H9 (cell line): ENCODE measurements around the gene CTPS1. TPM values are rescaled to one million over a fixed set of nuclear protein-coding genes. Genes with fewer than 3 reads are reported as not detected.

Source experiments
- DNase-seq: peaks from one replicate; pipeline ENCODE4 v3.0.0-alpha.2; 2017
- H2AFZ ChIP-seq: one replicate; pipeline ENCODE4 v1.6.1; 2013; ENCODE audit warnings: mild to moderate bottlenecking, low read length, control low read depth, moderate library complexity
- H2AK5ac ChIP-seq: 2 replicates; pipeline ENCODE4 v1.6.1; 2013; ENCODE audit warnings: low read length, control low read depth, mixed read lengths; ENCODE audit not compliant: insufficient read length
- H2BK120ac ChIP-seq: one replicate; pipeline ENCODE4 v1.6.1; 2013; ENCODE audit warnings: low read depth, mild to moderate bottlenecking, low read length, control low read depth, inconsistent platforms; ENCODE audit not compliant: poor library complexity, severe bottlenecking
- H2BK12ac ChIP-seq: 2 replicates; pipeline ENCODE4 v1.6.1; 2013; ENCODE audit warnings: low read length, control low read depth, mixed read lengths, low read depth; ENCODE audit not compliant: insufficient read length
- H2BK15ac ChIP-seq: 2 replicates; pipeline ENCODE4 v1.6.1; 2013; ENCODE audit warnings: low read depth, low read length, control low read depth
- H2BK20ac ChIP-seq: one replicate; pipeline ENCODE4 v1.6.1; 2013; ENCODE audit warnings: low read depth, mild to moderate bottlenecking, low read length, control low read depth, inconsistent platforms; ENCODE audit not compliant: poor library complexity, severe bottlenecking
- H2BK5ac ChIP-seq: 2 replicates; pipeline ENCODE4 v1.6.1; 2013; ENCODE audit warnings: low read length, control low read depth, mixed read lengths; ENCODE audit not compliant: insufficient read length
- H3K14ac ChIP-seq: 2 replicates; pipeline ENCODE4 v1.6.1; 2013; ENCODE audit warnings: low read length, control low read depth; ENCODE audit not compliant: insufficient read depth
- H3K18ac ChIP-seq: 2 replicates; pipeline ENCODE4 v1.6.1; 2013; ENCODE audit warnings: low read depth, mild to moderate bottlenecking, mixed read lengths, low read length, control low read depth; ENCODE audit not compliant: insufficient read length
- H3K23ac ChIP-seq: 2 replicates; pipeline ENCODE4 v1.6.1; 2013; ENCODE audit warnings: low read length, control low read depth, mixed read lengths, low read depth; ENCODE audit not compliant: insufficient read length
- H3K23me2 ChIP-seq: 2 replicates; pipeline ENCODE4 v1.6.1; 2013; ENCODE audit warnings: low read depth, mild to moderate bottlenecking, mixed read lengths, low read length, control low read depth; ENCODE audit not compliant: insufficient read length, poor library complexity, severe bottlenecking
- H3K27ac ChIP-seq: 2 replicates; pipeline ENCODE4 v1.5.1; 2013; ENCODE audit warnings: low read length, control low read depth, mixed read lengths, low read depth; ENCODE audit not compliant: insufficient read length
- H3K27me3 ChIP-seq: 2 replicates; pipeline ENCODE4 v1.6.1; 2013; ENCODE audit warnings: low read length, control low read depth, inconsistent platforms; ENCODE audit not compliant: insufficient read depth
- H3K4ac ChIP-seq: 2 replicates; pipeline ENCODE4 v1.6.1; 2013; ENCODE audit warnings: low read depth, mild to moderate bottlenecking, control low read depth, inconsistent platforms, low read length, moderate library complexity
- H3K4me1 ChIP-seq: 2 replicates; pipeline ENCODE4 v1.6.1; 2013; ENCODE audit warnings: low read length, control low read depth, inconsistent platforms; ENCODE audit not compliant: insufficient read depth
- H3K4me2 ChIP-seq: 2 replicates; pipeline ENCODE4 v1.6.1; 2013; ENCODE audit warnings: low read length, control low read depth, mixed read lengths; ENCODE audit not compliant: insufficient read length, insufficient read depth
- H3K56ac ChIP-seq: 2 replicates; pipeline ENCODE4 v1.6.1; 2013; ENCODE audit warnings: low read depth, mild to moderate bottlenecking, mixed read lengths, low read length, control low read depth; ENCODE audit not compliant: insufficient read length
- H3K79me1 ChIP-seq: 2 replicates; pipeline ENCODE4 v1.6.1; 2013; ENCODE audit warnings: low read depth, mild to moderate bottlenecking, moderate library complexity, low read length, control low read depth, inconsistent platforms; ENCODE audit not compliant: insufficient read depth, poor library complexity, severe bottlenecking
- H3K79me2 ChIP-seq: 2 replicates; pipeline ENCODE4 v1.6.1; 2013; ENCODE audit warnings: low read length, control low read depth, inconsistent platforms; ENCODE audit not compliant: insufficient read depth
- H3K9ac ChIP-seq: 2 replicates; pipeline ENCODE4 v1.6.1; 2013; ENCODE audit warnings: low read length, control low read depth, mixed read lengths; ENCODE audit not compliant: insufficient read length; ENCODE audit errors: extremely low read depth
- H3K9me3 ChIP-seq: one replicate; pipeline ENCODE4 v1.6.1; 2013; ENCODE audit warnings: low read depth, low read length, inconsistent platforms; ENCODE audit not compliant: control insufficient read depth
- H3T11ph ChIP-seq: one replicate; pipeline ENCODE4 v1.6.1; 2013; ENCODE audit warnings: mild to moderate bottlenecking, low read length, control low read depth, inconsistent platforms
- H4K20me1 ChIP-seq: one replicate; pipeline ENCODE4 v1.6.1; 2013; ENCODE audit not compliant: control insufficient read depth, insufficient read length, insufficient read depth
- H4K5ac ChIP-seq: 2 replicates; pipeline ENCODE4 v1.6.1; 2013; ENCODE audit warnings: low read depth, mild to moderate bottlenecking, mixed read lengths, low read length, control low read depth; ENCODE audit not compliant: insufficient read length
- H4K8ac ChIP-seq: replicated peaks from 2 replicates; pipeline ENCODE4 v1.6.1; 2013; ENCODE audit warnings: low read length, control low read depth, mixed read lengths, low read depth; ENCODE audit not compliant: insufficient read length
- H4K91ac ChIP-seq: 2 replicates; pipeline ENCODE4 v1.6.1; 2013; ENCODE audit warnings: low read depth, mild to moderate bottlenecking, moderate library complexity, mixed read lengths, low read length, control low read depth; ENCODE audit not compliant: insufficient read length
- H3K27ac Mint-ChIP-seq, 3 experiments: 2 replicates in 2 of 3; 3 replicates in 1 of 3; pipeline ENCODE4 v1.8.0; 2020 to 2021; ENCODE audit warnings: mixed read lengths in 3 of 3, mild to moderate bottlenecking in 1 of 3, moderate library complexity in 1 of 3
- H3K27me3 Mint-ChIP-seq: 2 replicates; pipeline ENCODE4 v1.8.0; 2021; ENCODE audit warnings: low read depth, mild to moderate bottlenecking, moderate library complexity, mixed read lengths
- H3K36me3 Mint-ChIP-seq, 3 experiments: 2 replicates in 2 of 3; 3 replicates in 1 of 3; pipeline ENCODE4 v1.8.0; 2020 to 2021; ENCODE audit warnings: low read depth in 3 of 3, mixed read lengths in 3 of 3; ENCODE audit not compliant: insufficient read depth in 1 of 3
- H3K4me1 Mint-ChIP-seq, 2 experiments: 2 replicates each; pipeline ENCODE4 v1.8.0; 2020; ENCODE audit warnings: mixed read lengths in 2 of 2
- H3K4me3 Mint-ChIP-seq, 2 experiments: 2 replicates in 1 of 2; 3 replicates in 1 of 2; pipeline ENCODE4 v1.8.0; 2020 to 2021; ENCODE audit warnings: mild to moderate bottlenecking in 2 of 2, mixed read lengths in 2 of 2, moderate library complexity in 1 of 2
- H3K9me3 Mint-ChIP-seq, 2 experiments: 2 replicates in 1 of 2; 3 replicates in 1 of 2; pipeline ENCODE4 v1.8.0; 2020; ENCODE audit warnings: mild to moderate bottlenecking in 2 of 2, mixed read lengths in 2 of 2, moderate library complexity in 1 of 2
- CTCF ChIP-seq: fragments of 200-600 bp; sonication (generic); conservative IDR thresholded peaks from 3 replicates; pipeline ENCODE4 v1.8.0; 2021; ENCODE audit warnings: antibody characterized with exemption, mild to moderate bottlenecking
- WGBS: extraction: QIAGEN DNeasy Blood & Tissue Kit; methylation state at CpG from one replicate; pipeline ENCODE4 v1.1.7; 2013; ENCODE audit warnings: missing lambda C conversion rate, low lambda C conversion rate, mixed read lengths; ENCODE audit not compliant: insufficient read length; ENCODE audit errors: extremely low coverage; 5-methylcytosine and 5-hydroxymethylcytosine counted together
- total RNA-seq: library from RNA; stranded (reverse); gene quantifications from 2 replicates; pipeline ENCODE4 v1.2.1, GENCODE V29; 2021

CTPS1 gene
- total RNA-seq, 1 experiment from 2014 or later: 105 TPM

- TF ChIP-seq CTCF: no peak
- Mint-ChIP-seq H3K9me3 (peaks cover 0 to 2% of the 10 kb centered on the region in 2 experiments; a peak in 2 of 5 replicates), H3K27ac (no peak overlapping the region; a peak in 1 of 7 replicates), H3K4me3 (no peak overlapping the region; a peak in 2 of 5 replicates), H3K36me3 (no peaks in the 10 kb centered on the region), H3K27me3 (no peaks in the 10 kb centered on the region; the same call in 1 of the 2 replicates), H3K4me1 (peaks cover 16 to 21% of the 10 kb centered on the region in 2 experiments)
- no peak overlapping the region for H3K23ac ChIP-seq
- no peak overlapping the region for H3K9ac ChIP-seq
- peaks cover 7% of the 10 kb centered on the region; the same call in 1 of the 2 replicates for H3K4me1 ChIP-seq
- H3K79me1 ChIP-seq: no peaks in the 10 kb centered on the region
- no peaks in the 10 kb centered on the region for H4K20me1 ChIP-seq
- no peak overlapping the region for H3T11ph ChIP-seq
- H2BK12ac ChIP-seq: no peak overlapping the region
- DNase-seq: no peak
- no peak overlapping the region for H2BK15ac ChIP-seq
- H2BK20ac ChIP-seq: no peak overlapping the region
- no peak overlapping the region for H2AK5ac ChIP-seq
- no peak overlapping the region for H3K27ac ChIP-seq
- no peaks in the 10 kb centered on the region; the same call in 1 of the 2 replicates for H3K79me2 ChIP-seq
- no peak overlapping the region for H3K4me2 ChIP-seq
- H3K4ac ChIP-seq: no peak overlapping the region
- H4K8ac ChIP-seq: no peak overlapping the region
- H3K14ac ChIP-seq: peak overlapping the region; percentile 29; the same call in 1 of the 2 replicates
- no peak overlapping the region for H2BK5ac ChIP-seq
- no peaks in the 10 kb centered on the region for H3K9me3 ChIP-seq
- no peaks in the 10 kb centered on the region for H3K27me3 ChIP-seq
- H2BK120ac ChIP-seq: no peak overlapping the region
- no peak overlapping the region for H2AFZ ChIP-seq
- no peaks in the 10 kb centered on the region for H3K23me2 ChIP-seq
- WGBS: no CpG with 5 or more reads among the region's 4 CpGs
- no peak overlapping the region for H4K91ac ChIP-seq
- no peak overlapping the region for H3K18ac ChIP-seq
- no peak overlapping the region for H4K5ac ChIP-seq
- H3K56ac ChIP-seq: no peak overlapping the region
Measured at GRCh38 chr1:40932006-40932405, 47.5 kb upstream of the CTPS1 start.
